Uterus (tissue), 2 donors: ENCODE measurements around the gene DARS2.

ENCODE experiments used
- CTCF ChIP-seq, 4 experiments: fragments of 200-600 bp in 2 of 4; fragments of 450-650 bp in 2 of 4; sonication (generic) in 2 of 4; IDR thresholded peaks; one replicate each; pipeline ENCODE4 v1.5.1; 2016 to 2019; ENCODE audit warnings: antibody characterized with exemption in 4 of 4, mild to moderate bottlenecking in 2 of 4, moderate library complexity in 1 of 4
- POLR2A ChIP-seq, 2 donors: fragments of 450-650 bp; IDR thresholded peaks; one replicate each; pipeline ENCODE4 v1.6.1; 2016; ENCODE audit warnings: antibody characterized with exemption in 2 of 2, mild to moderate bottlenecking in 1 of 2, moderate library complexity in 1 of 2

GRCh38 chr1:173861731-173862145 is 37.3 kb downstream of the DARS2 start:
- TF ChIP-seq POLR2A (IDR thresholded peaks at IDR 0.05) (no peak), CTCF (IDR thresholded peaks at IDR 0.05) (no peak)
